Hepatocyte (in vitro differentiated cells): Measurements from ENCODE around the gene LRRTM2.

Experiments
- EZH2 ChIP-seq: fragments of 200-600 bp; sonication (generic); IDR thresholded peaks from 2 replicates; pipeline ENCODE4 v1.6.1; 2016; ENCODE audit warnings: antibody characterized with exemption, mild to moderate bottlenecking, borderline replicate concordance
- TF ChIP-seq, protein P1 (sequence below): fragments of 200-600 bp; sonication (generic); IDR thresholded peaks from 2 replicates; pipeline ENCODE4 v1.5.1; 2016; ENCODE audit warnings: antibody characterized with exemption, mild to moderate bottlenecking; ENCODE audit not compliant: poor library complexity

GRCh38 chr5:138920181-138920580 is 45.0 kb upstream of the LRRTM2 start:
- TF ChIP-seq, protein P1, sequence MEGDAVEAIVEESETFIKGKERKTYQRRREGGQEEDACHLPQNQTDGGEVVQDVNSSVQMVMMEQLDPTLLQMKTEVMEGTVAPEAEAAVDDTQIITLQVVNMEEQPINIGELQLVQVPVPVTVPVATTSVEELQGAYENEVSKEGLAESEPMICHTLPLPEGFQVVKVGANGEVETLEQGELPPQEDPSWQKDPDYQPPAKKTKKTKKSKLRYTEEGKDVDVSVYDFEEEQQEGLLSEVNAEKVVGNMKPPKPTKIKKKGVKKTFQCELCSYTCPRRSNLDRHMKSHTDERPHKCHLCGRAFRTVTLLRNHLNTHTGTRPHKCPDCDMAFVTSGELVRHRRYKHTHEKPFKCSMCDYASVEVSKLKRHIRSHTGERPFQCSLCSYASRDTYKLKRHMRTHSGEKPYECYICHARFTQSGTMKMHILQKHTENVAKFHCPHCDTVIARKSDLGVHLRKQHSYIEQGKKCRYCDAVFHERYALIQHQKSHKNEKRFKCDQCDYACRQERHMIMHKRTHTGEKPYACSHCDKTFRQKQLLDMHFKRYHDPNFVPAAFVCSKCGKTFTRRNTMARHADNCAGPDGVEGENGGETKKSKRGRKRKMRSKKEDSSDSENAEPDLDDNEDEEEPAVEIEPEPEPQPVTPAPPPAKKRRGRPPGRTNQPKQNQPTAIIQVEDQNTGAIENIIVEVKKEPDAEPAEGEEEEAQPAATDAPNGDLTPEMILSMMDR: no peak
- no peak for TF ChIP-seq EZH2
